ENCODE data around the gene GRAP2.

DNA sequence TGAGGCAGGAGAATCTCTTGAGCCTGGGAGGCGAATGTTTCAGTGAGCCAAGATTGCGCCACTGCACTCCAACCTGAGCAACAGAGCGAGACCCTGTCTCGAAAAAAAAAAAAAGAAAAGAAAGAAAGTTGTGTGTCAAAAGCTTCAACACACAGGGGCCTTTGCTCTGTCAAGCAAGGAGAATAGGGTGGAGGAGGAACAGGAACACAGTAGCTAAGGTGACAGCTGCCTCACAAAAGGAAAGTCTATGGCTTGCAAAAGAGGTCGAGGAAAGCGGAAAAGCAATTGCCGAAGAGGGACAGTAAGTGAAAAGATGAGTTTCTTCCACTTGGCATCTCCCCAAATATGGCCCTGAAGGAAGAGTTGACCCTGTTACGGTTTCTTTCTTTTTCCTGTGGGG lies 32.9 kb downstream of the GRAP2 start:
- TF ChIP-seq POLR2AphosphoS5 (IDR thresholded peaks at IDR 0.05; ENCODE audit: low read depth), result no peak
- TF ChIP-seq, protein P1, sequence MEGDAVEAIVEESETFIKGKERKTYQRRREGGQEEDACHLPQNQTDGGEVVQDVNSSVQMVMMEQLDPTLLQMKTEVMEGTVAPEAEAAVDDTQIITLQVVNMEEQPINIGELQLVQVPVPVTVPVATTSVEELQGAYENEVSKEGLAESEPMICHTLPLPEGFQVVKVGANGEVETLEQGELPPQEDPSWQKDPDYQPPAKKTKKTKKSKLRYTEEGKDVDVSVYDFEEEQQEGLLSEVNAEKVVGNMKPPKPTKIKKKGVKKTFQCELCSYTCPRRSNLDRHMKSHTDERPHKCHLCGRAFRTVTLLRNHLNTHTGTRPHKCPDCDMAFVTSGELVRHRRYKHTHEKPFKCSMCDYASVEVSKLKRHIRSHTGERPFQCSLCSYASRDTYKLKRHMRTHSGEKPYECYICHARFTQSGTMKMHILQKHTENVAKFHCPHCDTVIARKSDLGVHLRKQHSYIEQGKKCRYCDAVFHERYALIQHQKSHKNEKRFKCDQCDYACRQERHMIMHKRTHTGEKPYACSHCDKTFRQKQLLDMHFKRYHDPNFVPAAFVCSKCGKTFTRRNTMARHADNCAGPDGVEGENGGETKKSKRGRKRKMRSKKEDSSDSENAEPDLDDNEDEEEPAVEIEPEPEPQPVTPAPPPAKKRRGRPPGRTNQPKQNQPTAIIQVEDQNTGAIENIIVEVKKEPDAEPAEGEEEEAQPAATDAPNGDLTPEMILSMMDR (IDR thresholded peaks at IDR 0.05; ENCODE audit: insufficient read depth, low read length), result no peak
- no peak for TF ChIP-seq GABPA (IDR thresholded peaks at IDR 0.05; ENCODE audit: low read depth)
- TF ChIP-seq, protein P2, sequence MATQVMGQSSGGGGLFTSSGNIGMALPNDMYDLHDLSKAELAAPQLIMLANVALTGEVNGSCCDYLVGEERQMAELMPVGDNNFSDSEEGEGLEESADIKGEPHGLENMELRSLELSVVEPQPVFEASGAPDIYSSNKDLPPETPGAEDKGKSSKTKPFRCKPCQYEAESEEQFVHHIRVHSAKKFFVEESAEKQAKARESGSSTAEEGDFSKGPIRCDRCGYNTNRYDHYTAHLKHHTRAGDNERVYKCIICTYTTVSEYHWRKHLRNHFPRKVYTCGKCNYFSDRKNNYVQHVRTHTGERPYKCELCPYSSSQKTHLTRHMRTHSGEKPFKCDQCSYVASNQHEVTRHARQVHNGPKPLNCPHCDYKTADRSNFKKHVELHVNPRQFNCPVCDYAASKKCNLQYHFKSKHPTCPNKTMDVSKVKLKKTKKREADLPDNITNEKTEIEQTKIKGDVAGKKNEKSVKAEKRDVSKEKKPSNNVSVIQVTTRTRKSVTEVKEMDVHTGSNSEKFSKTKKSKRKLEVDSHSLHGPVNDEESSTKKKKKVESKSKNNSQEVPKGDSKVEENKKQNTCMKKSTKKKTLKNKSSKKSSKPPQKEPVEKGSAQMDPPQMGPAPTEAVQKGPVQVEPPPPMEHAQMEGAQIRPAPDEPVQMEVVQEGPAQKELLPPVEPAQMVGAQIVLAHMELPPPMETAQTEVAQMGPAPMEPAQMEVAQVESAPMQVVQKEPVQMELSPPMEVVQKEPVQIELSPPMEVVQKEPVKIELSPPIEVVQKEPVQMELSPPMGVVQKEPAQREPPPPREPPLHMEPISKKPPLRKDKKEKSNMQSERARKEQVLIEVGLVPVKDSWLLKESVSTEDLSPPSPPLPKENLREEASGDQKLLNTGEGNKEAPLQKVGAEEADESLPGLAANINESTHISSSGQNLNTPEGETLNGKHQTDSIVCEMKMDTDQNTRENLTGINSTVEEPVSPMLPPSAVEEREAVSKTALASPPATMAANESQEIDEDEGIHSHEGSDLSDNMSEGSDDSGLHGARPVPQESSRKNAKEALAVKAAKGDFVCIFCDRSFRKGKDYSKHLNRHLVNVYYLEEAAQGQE (IDR thresholded peaks at IDR 0.05; ENCODE audit: insufficient replicate concordance, low read depth), result no peak
